SU-DHL-6 (cell line): ENCODE data around the gene SERTAD2.

ENCODE experiments used
- EZH2phosphoT487 ChIP-seq: fragments of 200-600 bp; sonication (generic), shearing (Covaris generic); conservative IDR thresholded peaks from 2 replicates; pipeline ENCODE4 v1.6.1; 2018; ENCODE audit warnings: mild to moderate bottlenecking, antibody characterized with exemption, low read length, moderate library complexity, mixed read lengths
- TF ChIP-seq, protein P1 (sequence below): fragments of 200-600 bp; sonication (generic); IDR thresholded peaks from one replicate; pipeline ENCODE4 v1.5.1; 2017; ENCODE audit warnings: antibody characterized with exemption, mild to moderate bottlenecking, low read length, moderate library complexity; ENCODE audit not compliant: insufficient read depth, poor library complexity, severe bottlenecking

DNA sequence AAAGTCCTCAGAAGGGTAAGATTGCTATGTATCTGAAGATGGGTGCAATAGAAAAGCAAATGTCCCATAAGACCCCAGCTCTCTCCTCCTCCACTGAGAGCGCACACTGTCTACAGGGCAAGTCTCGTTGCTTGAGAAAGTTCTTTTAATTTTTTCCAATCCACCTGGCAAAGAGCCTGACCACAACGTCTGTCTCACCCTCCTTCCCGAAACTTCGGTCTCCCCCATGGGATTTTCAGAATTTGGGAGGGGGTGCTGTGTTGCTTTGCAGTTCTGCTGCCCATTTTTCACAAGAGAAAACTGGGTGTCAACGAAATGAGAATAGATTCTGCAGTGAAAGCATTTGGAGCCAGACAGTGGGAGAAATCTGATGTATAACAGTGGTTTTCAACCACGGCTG is 40.4 kb downstream of the SERTAD2 start:
- TF ChIP-seq EZH2phosphoT487, result no peak
- TF ChIP-seq, protein P1, sequence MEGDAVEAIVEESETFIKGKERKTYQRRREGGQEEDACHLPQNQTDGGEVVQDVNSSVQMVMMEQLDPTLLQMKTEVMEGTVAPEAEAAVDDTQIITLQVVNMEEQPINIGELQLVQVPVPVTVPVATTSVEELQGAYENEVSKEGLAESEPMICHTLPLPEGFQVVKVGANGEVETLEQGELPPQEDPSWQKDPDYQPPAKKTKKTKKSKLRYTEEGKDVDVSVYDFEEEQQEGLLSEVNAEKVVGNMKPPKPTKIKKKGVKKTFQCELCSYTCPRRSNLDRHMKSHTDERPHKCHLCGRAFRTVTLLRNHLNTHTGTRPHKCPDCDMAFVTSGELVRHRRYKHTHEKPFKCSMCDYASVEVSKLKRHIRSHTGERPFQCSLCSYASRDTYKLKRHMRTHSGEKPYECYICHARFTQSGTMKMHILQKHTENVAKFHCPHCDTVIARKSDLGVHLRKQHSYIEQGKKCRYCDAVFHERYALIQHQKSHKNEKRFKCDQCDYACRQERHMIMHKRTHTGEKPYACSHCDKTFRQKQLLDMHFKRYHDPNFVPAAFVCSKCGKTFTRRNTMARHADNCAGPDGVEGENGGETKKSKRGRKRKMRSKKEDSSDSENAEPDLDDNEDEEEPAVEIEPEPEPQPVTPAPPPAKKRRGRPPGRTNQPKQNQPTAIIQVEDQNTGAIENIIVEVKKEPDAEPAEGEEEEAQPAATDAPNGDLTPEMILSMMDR, result no peak
